ENCODE data around the gene FNDC3B. TPM values are rescaled to one million over a fixed set of nuclear protein-coding genes. Genes with fewer than 3 reads are reported as not detected.

The FNDC3B gene
- total and polyA plus RNA-seq, 2 donors (not counting 3 experiments of a cell fraction or from before 2014, with no cell fraction given) = 91.6 to 295 TPM

GRCh38 chr3:172139528-172140276 lies 100.3 kb downstream of the FNDC3B start:
- Histone ChIP-seq H3K9me1 (replicated peaks; ENCODE audit: control insufficient read depth, extremely low read depth, insufficient read depth, low read length) (no peaks in the 10 kb centered on the region), H3K4me1 (ENCODE audit: control insufficient read depth, extremely low read depth, insufficient read depth, low read length) (peaks cover 89% of the 10 kb centered on the region), H2AFZ (ENCODE audit: low read depth, low read length) (no peak overlapping the region), H3K4me2 (ENCODE audit: insufficient read depth, low read length) (peak overlapping the region; percentile 57), H3K9me3 (replicated peaks; ENCODE audit: control insufficient read depth, insufficient read depth, low read length) (no peaks in the 10 kb centered on the region), H3K36me3 (ENCODE audit: control insufficient read depth in 2 of 2, extremely low read depth in 1 of 2, insufficient read depth in 2 of 2, low read length in 2 of 2) (peaks cover 2 to 8% of the 10 kb centered on the region in 2 experiments), H3K79me2 (ENCODE audit: control insufficient read depth, insufficient read depth, low read length) (peaks cover 44% of the 10 kb centered on the region), H3K27ac (ENCODE audit: insufficient read depth, low read depth, low read length) (peak overlapping the region; percentile 99), H3K4me3 (replicated peaks in 1 of 3; ENCODE audit: insufficient read depth in 1 of 3, low read depth in 1 of 3, low read length in 3 of 3) (no peak overlapping the region), H3K27me3 (ENCODE audit: control insufficient read depth in 2 of 2, insufficient read depth in 2 of 2, low read length in 2 of 2) (no peaks in the 10 kb centered on the region), H3K9ac (replicated peaks; ENCODE audit: extremely low read depth, insufficient read depth, low read length) (peak overlapping the region; percentile 83), H4K20me1 (replicated peaks; ENCODE audit: control insufficient read depth, extremely low read depth, insufficient read depth, low read length) (no peaks in the 10 kb centered on the region)
- BruUV-seq (replicated peaks) = no TSS peak
- DNase-seq (ENCODE audit: low read depth, low spot score) (peak; percentile 56), FAIRE-seq (peak; percentile 64)
- TF ChIP-seq MAX (IDR thresholded peaks at IDR 0.05; ENCODE audit: insufficient read depth, insufficient read length) (no peak), JUN (IDR thresholded peaks at IDR 0.05; ENCODE audit: borderline replicate concordance, insufficient read depth, insufficient read length, low read depth) (no peak), POLR2AphosphoS5 (IDR thresholded peaks at IDR 0.05; ENCODE audit: insufficient read depth, low read depth, low read length) (no peak), POLR2A (IDR thresholded peaks at IDR 0.05; ENCODE audit: low read depth, low read length) (no peak), MYC (IDR thresholded peaks at IDR 0.05; ENCODE audit: low read depth, low read length) (no peak), CTCF (IDR thresholded peaks at IDR 0.05; ENCODE audit: extremely low read depth in 1 of 2, insufficient read depth in 1 of 2, low read depth in 1 of 2, low read length in 2 of 2) (no peak), GATA2 (IDR thresholded peaks at IDR 0.05; ENCODE audit: insufficient read depth, insufficient read length, low read depth, low read length) (no peak), EZH2 (IDR thresholded peaks at IDR 0.05; ENCODE audit: borderline replicate concordance, low read depth, low read length, severe bottlenecking) (no peak), FOS (IDR thresholded peaks at IDR 0.05; ENCODE audit: borderline replicate concordance, insufficient read depth, low read length) (no peak)
- dilution Hi-C loops (cut with MboI; ENCODE audit: extremely low pct_ligation_motif_present, low sequenced_read_pairs) = no loop called here
- intact Hi-C loops (cut with micrococcal nuclease) = loop anchor here (1.0 to 5.0 kb wide), 10 partner anchors 13 to 339 kb away; no protein-coding TSS in a partner anchor
- CTCF ChIA-PET = interaction anchor here (0.7 to 1.7 kb wide), 15 partner anchors 8 to 367 kb away, joined by 3 to 7 read pairs (median 3); no protein-coding TSS in a partner anchor
- POLR2A ChIA-PET = interaction anchor here (0.6 to 1.5 kb wide), 3 partner anchors 9 to 351 kb away, joined by 3 to 5 read pairs (median 3); no protein-coding TSS in a partner anchor
